D721Med (cell line): ENCODE results near the gene RETREG1.

Source experiments
- DNase-seq: peaks from one replicate; pipeline ENCODE4 v3.0.0; 2011; ENCODE audit warnings: low spot score; ENCODE audit not compliant: insufficient read length
- FAIRE-seq: peaks from 2 replicates; lab custom pipeline; 2011; peaks lifted over from hg19 to GRCh38; lab: Jason Lieb, UNC
- TF ChIP-seq, protein P1 (sequence below): IDR thresholded peaks from 2 replicates; pipeline ENCODE4 v1.5.1; 2012; ENCODE audit warnings: mild to moderate bottlenecking, control low read depth; ENCODE audit not compliant: insufficient read depth; ENCODE audit errors: missing control alignments

RETREG1 gene

DNA sequence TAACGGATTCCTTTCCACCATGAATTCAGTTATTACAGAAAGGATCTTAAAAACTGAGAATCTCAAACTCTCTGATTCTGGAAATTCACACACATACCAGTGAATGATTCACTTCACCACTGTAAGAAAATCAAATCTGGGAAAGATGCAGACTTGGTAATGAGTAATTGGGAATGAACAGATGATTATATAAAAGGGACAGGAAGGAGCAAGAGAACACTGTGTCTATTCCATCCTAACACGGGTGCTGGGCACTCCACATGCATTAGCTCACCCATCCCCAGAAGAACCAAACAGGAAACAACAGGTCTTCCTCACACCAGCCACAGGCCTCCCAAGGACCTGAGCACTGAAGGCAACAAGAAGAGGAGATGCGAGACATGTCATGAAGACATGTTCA, 76.4 kb downstream of the RETREG1 start:
- TF ChIP-seq, protein P1, sequence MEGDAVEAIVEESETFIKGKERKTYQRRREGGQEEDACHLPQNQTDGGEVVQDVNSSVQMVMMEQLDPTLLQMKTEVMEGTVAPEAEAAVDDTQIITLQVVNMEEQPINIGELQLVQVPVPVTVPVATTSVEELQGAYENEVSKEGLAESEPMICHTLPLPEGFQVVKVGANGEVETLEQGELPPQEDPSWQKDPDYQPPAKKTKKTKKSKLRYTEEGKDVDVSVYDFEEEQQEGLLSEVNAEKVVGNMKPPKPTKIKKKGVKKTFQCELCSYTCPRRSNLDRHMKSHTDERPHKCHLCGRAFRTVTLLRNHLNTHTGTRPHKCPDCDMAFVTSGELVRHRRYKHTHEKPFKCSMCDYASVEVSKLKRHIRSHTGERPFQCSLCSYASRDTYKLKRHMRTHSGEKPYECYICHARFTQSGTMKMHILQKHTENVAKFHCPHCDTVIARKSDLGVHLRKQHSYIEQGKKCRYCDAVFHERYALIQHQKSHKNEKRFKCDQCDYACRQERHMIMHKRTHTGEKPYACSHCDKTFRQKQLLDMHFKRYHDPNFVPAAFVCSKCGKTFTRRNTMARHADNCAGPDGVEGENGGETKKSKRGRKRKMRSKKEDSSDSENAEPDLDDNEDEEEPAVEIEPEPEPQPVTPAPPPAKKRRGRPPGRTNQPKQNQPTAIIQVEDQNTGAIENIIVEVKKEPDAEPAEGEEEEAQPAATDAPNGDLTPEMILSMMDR, result no peak
- DNase-seq (no peak), FAIRE-seq (no peak)

DNA sequence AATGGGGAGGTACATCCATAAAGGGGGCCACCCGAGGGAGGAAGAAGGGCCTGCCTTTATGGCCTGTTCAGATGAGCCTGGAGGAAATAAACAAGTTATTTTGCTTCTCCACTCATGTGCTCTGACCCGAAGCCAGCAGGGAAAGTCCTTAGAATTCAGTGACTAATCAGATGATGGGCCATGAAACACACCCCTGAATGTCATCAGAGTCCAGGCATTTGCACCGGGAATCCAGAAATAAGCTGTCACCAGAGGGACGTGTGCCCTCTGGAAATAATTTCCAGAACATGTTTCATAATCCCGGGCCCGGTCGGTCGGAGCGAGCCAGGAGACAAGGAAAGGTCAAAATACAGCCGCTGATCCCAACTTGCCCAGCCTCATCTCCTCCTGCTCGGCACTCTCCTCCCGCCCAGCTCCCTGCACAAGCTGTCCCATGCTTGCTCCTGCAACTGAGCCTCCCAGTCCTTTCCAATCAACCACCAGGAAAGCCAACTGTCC, 77.6 kb downstream of the RETREG1 start:
- no peak for FAIRE-seq
- TF ChIP-seq, protein P1, result no peak
- DNase-seq, result no peak

DNA sequence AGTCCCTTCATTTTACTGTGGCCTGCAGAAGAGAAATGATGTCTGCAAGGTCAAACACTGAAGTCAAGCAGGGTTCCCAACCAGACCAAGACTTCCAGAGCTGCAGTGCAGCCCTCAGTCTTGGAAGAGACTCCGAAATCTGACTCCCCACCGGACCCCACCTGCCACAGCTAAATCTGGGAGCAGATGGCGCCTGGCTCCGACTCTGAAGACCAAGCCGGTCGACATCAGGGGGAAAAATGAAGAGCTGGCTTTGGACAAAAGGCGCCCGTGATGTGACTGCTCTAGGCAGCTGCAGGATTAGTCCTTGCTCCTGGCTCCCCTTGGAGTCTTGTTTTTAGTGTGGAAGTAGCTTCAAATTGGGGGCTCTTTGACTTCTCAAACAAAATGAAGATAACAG, 78.8 kb downstream of the RETREG1 start:
- FAIRE-seq, result no peak
- TF ChIP-seq, protein P1, result no peak
- no peak for DNase-seq

DNA sequence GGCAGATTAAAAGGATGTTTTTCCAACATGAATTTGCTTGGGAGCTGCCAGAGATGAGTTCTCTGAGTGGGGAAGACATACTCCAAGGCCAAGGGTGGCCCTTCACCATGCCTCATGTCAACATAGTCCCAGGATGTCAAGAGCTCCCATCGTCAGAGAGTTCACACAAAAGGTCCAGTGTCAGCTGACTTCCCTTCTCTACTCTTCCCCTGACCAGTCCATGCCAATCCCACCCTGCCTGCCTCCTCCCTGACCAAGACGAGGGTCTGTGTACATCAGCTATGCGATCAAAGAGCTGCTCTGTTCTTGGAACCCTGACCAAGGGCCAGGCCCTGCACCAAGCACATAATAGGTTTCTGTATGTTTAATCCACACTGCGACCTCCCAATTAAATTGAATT, 80.0 kb downstream of the RETREG1 start:
- FAIRE-seq (no peak), DNase-seq (no peak)
- TF ChIP-seq, protein P1, result no peak

DNA sequence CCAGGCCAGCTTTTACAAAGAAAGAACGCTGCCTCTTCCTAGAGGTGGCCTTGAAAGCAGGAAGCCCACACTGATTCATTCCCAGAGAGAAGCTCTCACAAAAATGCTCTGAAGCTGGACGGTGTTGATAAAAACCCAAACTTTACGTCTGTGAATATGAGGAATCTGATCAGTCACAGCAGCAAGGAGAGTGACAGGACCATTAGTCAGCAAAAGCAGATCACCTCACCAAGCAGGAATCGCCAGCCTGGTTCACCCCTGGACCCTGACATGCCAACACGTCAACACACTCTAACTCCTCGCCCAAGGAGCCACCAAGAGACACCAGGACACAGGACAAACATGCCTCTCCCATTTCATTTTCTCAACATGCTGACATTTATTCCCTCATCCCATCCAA, 80.6 kb downstream of the RETREG1 start:
- DNase-seq (no peak), FAIRE-seq (no peak)
- TF ChIP-seq, protein P1, result no peak

GRCh38 chr5:16534280-16534679, 82.5 kb downstream of the RETREG1 start:
- DNase-seq (no peak), FAIRE-seq (no peak)
- TF ChIP-seq, protein P1, result no peak

DNA sequence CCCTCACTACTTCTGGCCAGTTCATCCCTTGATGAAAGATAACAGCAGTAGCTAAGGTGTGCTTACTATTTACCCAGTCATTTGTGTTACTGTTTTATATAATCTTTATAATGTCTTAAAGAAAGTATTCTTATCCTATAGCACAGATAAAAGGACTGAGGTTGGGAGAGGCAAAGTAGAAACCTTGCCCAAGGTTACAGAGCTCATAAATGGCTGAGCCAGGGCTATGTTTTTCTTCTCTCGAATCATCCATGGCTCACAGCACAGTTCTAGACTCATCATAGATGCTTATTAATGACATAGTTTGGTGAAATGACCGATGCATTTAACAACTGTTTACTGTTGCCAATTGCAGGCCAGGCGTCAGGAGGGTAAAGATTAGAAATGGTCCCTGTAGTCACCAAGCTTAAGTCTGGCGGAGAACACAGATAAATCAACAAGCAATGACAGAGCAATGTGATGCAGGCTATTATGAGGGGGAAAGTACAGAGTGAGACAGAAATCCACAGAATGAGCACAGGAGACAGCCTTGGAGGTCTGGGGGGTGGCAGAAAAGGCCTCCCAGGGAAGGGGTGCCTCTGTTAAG, 85.6 kb downstream of the RETREG1 start:
- no peak for FAIRE-seq

More for the DNA sequence above, 85.6 kb downstream of the RETREG1 start:
- TF ChIP-seq, protein P1, result no peak
- no peak for DNase-seq
